GM23248 (cell line): ENCODE results near the gene C10orf105.

ENCODE experiments used
- EZH2 ChIP-seq: fragments of 200-600 bp; sonication (generic); IDR thresholded peaks from 2 replicates; pipeline ENCODE4 v1.6.1; 2018; ENCODE audit warnings: antibody characterized with exemption, mild to moderate bottlenecking; ENCODE audit not compliant: insufficient read depth, poor library complexity, severe bottlenecking
- EZH2phosphoT487 ChIP-seq: fragments of 200-600 bp; sonication (generic); IDR thresholded peaks from 2 replicates; pipeline ENCODE4 v1.6.1; 2018; ENCODE audit warnings: antibody characterized with exemption, moderate library complexity, mild to moderate bottlenecking, low read depth; ENCODE audit not compliant: insufficient read depth

GRCh38 chr10:71692598-71693306 lies 26.8 kb downstream of the C10orf105 start:
- TF ChIP-seq EZH2 (no peak), EZH2phosphoT487 (no peak)
